SK-N-SH (cell line): ENCODE measurements around the gene C16orf87.

Experiments
- EP300 ChIP-seq, 2 experiments: IDR thresholded peaks; 2 replicates each; pipeline versions ENCODE4 v1.4.0 to v1.6.1; 2012; ENCODE audit warnings: borderline replicate concordance in 1 of 2, low read depth in 1 of 2, low read length in 1 of 2
- EZH2phosphoT487 ChIP-seq: fragments of 200-600 bp; sonication (generic); IDR thresholded peaks from 2 replicates; pipeline ENCODE4 v1.6.1; 2017; ENCODE audit warnings: low read depth, mixed run types, mild to moderate bottlenecking, antibody characterized with exemption, moderate library complexity, borderline replicate concordance
- FOXM1 ChIP-seq: IDR thresholded peaks from 2 replicates; pipeline ENCODE4 v1.4.0; 2012; ENCODE audit warnings: low read depth, mild to moderate bottlenecking
- MEF2A ChIP-seq: IDR thresholded peaks from 2 replicates; pipeline ENCODE4 v1.4.0; 2012; ENCODE audit warnings: low read depth, borderline replicate concordance
- POLR2AphosphoS5 ChIP-seq: IDR thresholded peaks from 2 replicates; pipeline ENCODE4 v1.6.1; 2012; ENCODE audit warnings: low read depth, low read length
- RAD21 ChIP-seq: IDR thresholded peaks from 2 replicates; pipeline ENCODE4 v1.6.1; 2012; ENCODE audit warnings: mild to moderate bottlenecking, low read length
- RCOR1 ChIP-seq: fragments of 150-350 bp; IDR thresholded peaks from 2 replicates; pipeline ENCODE4 v1.6.1; 2017; ENCODE audit warnings: antibody characterized with exemption, low read length
- TAF1 ChIP-seq: IDR thresholded peaks from 2 replicates; pipeline ENCODE4 v1.6.1; 2012; ENCODE audit warnings: low read depth, mild to moderate bottlenecking, low read length, moderate library complexity, borderline replicate concordance
- YY1 ChIP-seq: IDR thresholded peaks from 2 replicates; pipeline ENCODE4 v1.4.0; 2012; ENCODE audit warnings: low read depth, mild to moderate bottlenecking
- TF ChIP-seq, protein P1 (sequence below): IDR thresholded peaks from 2 replicates; pipeline ENCODE4 v1.6.1; 2012; ENCODE audit warnings: mild to moderate bottlenecking, low read depth, low read length, moderate library complexity
- TF ChIP-seq, protein P2 (sequence below): fragments of 200-600 bp; sonication (generic); IDR thresholded peaks from 2 replicates; pipeline ENCODE4 v1.6.1; 2017; ENCODE audit warnings: antibody characterized with exemption, mild to moderate bottlenecking, moderate library complexity
- TF ChIP-seq, protein P3 (sequence below): IDR thresholded peaks from 2 replicates; pipeline ENCODE4 v1.4.0; 2012; ENCODE audit warnings: low read depth
- TF ChIP-seq, protein P4 (sequence below): fragments of 150-350 bp; IDR thresholded peaks from 2 replicates; pipeline ENCODE4 v1.6.1; 2017; ENCODE audit warnings: antibody characterized with exemption, low read length, low read depth, borderline replicate concordance
- TF ChIP-seq, protein P5 (sequence below): IDR thresholded peaks from 2 replicates; pipeline ENCODE4; 2012

DNA sequence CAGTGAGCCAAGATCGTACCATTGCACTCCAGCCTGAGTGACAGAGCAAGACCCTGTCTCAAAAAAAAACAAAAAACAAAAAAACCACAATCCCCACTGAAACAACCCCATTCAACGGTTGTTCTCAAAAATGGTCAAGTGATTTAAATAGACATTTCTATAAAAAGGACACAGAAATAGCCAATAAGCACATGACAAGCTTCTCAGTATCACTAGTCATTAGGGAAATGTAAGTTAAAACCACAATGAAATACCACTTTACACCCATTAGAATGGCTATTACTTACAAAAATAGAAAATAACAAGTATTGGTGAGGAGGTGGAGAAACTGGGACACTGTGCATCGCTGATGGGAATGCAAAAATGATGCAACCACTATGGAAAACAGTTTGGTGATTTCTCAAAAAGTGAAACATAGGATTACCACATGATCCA lies 56.2 kb downstream of the C16orf87 start:
- TF ChIP-seq YY1 (no peak), POLR2AphosphoS5 (no peak), RAD21 (no peak), EZH2phosphoT487 (no peak), RCOR1 (no peak), TAF1 (no peak), MEF2A (no peak), EP300 (IDR thresholded peaks at IDR 0.05; ENCODE audit: borderline replicate concordance in 1 of 2, low read depth in 1 of 2, low read length in 1 of 2) (no peak), FOXM1 (no peak)
- TF ChIP-seq, protein P1, sequence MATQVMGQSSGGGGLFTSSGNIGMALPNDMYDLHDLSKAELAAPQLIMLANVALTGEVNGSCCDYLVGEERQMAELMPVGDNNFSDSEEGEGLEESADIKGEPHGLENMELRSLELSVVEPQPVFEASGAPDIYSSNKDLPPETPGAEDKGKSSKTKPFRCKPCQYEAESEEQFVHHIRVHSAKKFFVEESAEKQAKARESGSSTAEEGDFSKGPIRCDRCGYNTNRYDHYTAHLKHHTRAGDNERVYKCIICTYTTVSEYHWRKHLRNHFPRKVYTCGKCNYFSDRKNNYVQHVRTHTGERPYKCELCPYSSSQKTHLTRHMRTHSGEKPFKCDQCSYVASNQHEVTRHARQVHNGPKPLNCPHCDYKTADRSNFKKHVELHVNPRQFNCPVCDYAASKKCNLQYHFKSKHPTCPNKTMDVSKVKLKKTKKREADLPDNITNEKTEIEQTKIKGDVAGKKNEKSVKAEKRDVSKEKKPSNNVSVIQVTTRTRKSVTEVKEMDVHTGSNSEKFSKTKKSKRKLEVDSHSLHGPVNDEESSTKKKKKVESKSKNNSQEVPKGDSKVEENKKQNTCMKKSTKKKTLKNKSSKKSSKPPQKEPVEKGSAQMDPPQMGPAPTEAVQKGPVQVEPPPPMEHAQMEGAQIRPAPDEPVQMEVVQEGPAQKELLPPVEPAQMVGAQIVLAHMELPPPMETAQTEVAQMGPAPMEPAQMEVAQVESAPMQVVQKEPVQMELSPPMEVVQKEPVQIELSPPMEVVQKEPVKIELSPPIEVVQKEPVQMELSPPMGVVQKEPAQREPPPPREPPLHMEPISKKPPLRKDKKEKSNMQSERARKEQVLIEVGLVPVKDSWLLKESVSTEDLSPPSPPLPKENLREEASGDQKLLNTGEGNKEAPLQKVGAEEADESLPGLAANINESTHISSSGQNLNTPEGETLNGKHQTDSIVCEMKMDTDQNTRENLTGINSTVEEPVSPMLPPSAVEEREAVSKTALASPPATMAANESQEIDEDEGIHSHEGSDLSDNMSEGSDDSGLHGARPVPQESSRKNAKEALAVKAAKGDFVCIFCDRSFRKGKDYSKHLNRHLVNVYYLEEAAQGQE = no peak
- TF ChIP-seq, protein P2, sequence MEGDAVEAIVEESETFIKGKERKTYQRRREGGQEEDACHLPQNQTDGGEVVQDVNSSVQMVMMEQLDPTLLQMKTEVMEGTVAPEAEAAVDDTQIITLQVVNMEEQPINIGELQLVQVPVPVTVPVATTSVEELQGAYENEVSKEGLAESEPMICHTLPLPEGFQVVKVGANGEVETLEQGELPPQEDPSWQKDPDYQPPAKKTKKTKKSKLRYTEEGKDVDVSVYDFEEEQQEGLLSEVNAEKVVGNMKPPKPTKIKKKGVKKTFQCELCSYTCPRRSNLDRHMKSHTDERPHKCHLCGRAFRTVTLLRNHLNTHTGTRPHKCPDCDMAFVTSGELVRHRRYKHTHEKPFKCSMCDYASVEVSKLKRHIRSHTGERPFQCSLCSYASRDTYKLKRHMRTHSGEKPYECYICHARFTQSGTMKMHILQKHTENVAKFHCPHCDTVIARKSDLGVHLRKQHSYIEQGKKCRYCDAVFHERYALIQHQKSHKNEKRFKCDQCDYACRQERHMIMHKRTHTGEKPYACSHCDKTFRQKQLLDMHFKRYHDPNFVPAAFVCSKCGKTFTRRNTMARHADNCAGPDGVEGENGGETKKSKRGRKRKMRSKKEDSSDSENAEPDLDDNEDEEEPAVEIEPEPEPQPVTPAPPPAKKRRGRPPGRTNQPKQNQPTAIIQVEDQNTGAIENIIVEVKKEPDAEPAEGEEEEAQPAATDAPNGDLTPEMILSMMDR = no peak
- TF ChIP-seq, protein P3, sequence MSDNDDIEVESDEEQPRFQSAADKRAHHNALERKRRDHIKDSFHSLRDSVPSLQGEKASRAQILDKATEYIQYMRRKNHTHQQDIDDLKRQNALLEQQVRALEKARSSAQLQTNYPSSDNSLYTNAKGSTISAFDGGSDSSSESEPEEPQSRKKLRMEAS = no peak
- TF ChIP-seq, protein P4, sequence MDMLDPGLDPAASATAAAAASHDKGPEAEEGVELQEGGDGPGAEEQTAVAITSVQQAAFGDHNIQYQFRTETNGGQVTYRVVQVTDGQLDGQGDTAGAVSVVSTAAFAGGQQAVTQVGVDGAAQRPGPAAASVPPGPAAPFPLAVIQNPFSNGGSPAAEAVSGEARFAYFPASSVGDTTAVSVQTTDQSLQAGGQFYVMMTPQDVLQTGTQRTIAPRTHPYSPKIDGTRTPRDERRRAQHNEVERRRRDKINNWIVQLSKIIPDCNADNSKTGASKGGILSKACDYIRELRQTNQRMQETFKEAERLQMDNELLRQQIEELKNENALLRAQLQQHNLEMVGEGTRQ = no peak
- TF ChIP-seq, protein P5, sequence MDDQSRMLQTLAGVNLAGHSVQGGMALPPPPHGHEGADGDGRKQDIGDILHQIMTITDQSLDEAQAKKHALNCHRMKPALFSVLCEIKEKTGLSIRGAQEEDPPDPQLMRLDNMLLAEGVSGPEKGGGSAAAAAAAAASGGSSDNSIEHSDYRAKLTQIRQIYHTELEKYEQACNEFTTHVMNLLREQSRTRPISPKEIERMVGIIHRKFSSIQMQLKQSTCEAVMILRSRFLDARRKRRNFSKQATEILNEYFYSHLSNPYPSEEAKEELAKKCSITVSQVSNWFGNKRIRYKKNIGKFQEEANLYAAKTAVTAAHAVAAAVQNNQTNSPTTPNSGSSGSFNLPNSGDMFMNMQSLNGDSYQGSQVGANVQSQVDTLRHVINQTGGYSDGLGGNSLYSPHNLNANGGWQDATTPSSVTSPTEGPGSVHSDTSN = no peak
